GM18861 (cell line): Measurements from ENCODE around the gene VPS13D.
"Not testable (repeated sequence)": the region's sequence is repeated elsewhere in the genome, so short reads cannot be mapped to it uniquely, and the experiment has no call there.

Source experiments
- ATAC-seq: cut with Tn5 transposase; IDR thresholded peaks from one replicate; pipeline ENCODE4 v1.9.1; 2021; ENCODE audit not compliant: unreplicated experiment

The VPS13D gene

GRCh38 chr1:12284486-12284885 is 54.7 kb downstream of the VPS13D start:
- ATAC-seq = no peak

- no peak for ATAC-seq
Observed at GRCh38 chr1:12285496-12286143, 55.8 kb downstream of the VPS13D start.

DNA sequence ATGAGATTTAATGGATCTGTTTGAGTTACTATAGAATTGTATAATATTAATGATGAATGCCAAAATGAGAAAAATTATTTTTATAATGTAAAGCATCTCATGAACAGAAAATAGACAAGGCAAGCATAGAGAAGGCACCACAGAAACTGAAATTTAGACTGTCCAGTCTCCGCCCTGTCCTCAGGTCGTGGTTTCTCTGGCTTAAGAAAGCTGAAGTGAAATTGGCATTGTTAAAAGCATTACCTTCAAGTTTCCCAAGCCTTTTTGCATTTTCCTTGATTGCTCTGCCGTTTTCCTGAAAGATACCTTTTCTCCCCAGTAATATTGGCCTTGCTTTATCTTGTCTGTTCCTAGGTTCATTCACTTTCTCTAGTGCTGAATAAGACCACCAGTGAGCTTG is 58.0 kb downstream of the VPS13D start:
- ATAC-seq = no peak

DNA sequence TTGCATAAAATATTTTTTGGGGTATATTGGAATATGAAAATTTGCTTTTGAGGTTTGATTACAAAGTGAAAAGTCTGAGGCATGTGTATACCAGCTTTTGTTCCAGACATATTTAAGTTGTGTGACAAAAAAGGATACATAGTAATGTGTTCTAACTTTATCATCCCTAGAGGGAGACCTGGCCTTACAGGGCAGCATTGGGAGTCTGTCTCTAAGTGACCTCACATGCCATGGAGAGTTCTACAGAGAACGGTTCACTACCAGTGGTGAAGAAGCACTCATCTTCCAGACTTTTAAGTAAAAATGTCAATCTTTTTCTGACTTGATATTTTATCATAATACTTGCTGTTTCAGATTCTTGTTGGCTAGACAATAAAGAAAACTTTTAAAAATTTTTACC is 61.0 kb downstream of the VPS13D start:
- ATAC-seq = no peak

DNA sequence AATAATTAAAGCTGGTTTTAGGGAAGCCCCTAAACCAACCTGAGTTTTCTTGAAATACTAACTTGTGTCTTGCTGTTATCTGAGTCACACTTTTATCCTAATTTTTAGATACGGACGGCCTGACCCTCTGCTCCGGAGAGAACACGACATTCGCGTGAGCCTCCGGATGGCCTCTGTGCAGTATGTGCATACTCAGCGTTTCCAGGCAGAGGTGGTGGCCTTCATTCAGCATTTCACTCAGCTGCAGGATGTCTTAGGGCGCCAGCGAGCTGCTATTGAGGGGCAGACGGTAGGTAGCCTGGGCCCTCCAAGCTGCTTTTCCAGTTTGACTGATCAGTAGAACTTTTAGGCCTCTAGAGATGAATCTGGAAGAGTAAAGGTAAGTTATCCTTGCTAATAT is 63.6 kb downstream of the VPS13D start:
- ATAC-seq = no peak

DNA sequence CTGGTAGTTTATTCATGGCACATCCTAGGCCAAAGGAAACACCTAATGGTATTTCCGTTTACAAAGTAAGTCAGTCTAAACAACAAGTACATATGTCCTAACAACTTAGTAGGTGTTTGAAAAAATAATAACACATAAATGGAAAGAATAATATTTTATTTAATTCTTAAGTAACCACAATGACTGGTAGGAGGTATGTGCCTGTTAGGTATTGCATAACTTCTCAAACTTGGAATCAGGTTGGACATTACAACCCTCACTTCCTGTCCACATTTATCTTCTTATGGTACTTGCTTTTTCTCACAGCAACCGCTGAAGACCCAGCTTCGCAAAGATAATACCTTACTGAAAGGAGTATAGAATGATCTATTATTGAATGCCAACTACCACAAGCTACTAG is 64.2 kb downstream of the VPS13D start:
- no peak for ATAC-seq

- ATAC-seq = no peak
Observed at GRCh38 chr1:12296016-12296415, 66.2 kb downstream of the VPS13D start.

GRCh38 chr1:12296623-12297022 is 66.8 kb downstream of the VPS13D start:
- ATAC-seq = peak; percentile 68

GRCh38 chr1:12300706-12301105 is 70.9 kb downstream of the VPS13D start:
- ATAC-seq = no peak

GRCh38 chr1:12301518-12302237 is 71.8 kb downstream of the VPS13D start:
- no peak for ATAC-seq

DNA sequence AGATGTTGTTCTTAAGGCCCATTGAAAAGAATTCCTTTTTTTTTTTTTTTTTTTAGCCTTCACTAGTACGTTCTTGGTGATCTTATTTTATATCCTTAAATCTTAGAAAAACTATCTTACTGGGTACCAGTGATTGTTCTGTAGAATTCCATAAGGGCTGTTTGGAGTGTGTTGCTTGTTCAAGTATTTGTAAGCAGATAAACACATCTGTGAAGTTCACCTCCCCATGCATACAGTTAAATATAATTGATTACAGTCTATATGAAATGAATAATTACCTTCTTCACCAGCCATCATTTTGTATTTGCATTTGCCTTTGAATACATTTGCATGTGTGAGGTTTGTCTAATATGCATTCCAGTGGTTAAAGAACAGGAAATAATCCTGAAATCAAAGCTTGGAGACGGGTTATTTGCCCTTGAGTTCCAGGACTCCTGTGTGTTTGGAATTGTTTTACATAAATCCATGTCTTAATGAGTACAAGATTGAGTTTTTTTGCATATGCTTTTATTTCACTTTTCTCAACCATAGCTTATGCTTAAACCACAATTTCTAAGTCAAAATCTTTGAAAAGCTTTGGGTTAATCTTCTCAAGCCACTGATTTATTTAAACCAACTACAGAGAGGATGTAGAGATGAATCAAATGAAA is 73.1 kb downstream of the VPS13D start:
- ATAC-seq = no peak

- no peak for ATAC-seq
Observed at GRCh38 chr1:12305377-12305776, 75.5 kb downstream of the VPS13D start.

DNA sequence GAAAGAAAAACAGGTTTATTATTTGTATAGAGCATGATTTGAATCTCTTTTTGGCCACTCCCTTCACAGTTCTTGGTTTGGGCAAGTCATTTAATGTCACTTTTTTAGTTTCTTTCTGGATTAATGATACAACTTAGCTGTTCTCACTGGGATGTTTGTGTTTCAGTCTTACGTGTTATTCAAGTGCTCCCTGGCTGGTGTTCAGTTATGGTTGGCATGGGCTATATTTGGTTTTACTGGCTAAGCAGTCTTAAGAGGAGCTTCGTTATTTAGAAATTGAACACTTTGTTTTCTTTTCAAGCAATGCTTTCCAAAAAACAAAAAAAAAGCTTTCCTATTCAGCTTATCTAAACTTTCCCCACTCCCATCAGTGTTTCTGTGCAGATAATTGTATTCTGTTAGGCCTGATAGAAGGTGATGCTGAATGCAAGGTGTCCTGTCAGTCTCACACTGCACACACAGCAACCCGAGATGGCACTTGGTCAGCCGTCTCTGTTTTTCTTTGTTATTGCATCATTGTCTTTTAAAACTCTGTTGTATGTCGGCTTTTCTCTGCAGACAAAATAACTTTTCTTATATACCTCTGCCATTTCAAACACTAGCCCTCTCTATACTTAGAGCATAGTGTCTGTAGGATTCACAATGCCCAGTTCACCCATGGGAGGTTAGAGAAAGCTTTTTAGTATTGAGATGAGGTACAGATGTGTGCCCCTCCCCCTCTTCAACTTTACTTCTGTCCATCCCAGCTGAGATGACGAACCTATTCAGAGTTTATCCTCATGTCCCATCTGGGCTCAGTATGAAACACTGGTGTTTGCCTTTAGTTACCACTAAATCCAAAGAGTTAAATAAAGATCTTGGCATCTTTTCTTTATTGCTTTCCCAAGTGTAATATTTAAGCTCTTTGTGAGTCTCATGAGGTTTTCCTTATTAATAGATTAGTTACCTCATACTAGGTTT is 80.2 kb downstream of the VPS13D start:
- no peak for ATAC-seq

DNA sequence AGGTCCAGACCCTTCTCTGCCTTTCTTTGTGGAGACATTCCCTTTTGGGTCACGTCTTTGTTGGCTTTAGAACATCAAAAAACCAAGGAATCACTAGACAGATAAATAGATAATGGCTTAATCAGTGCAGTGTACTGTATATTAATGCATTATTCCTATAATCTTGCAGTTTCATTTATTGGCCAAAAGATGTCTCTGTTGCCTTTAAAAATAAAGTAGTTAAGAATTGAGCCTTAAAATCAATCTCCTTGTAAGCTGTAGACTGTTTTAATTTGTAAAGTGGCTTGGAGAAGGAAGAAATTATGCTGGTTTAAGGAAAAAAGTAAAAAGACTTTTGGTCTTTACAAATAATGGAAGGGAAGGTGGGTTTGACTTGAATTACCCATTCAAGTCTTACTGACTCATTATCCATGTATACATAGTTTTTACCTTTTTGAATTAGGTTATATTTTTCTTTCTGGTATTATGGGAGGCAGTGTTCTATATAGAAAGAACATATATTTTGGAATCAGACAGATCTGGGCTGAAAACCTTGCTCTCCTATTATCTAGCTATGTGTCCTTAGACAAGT is 84.6 kb downstream of the VPS13D start:
- no peak for ATAC-seq

DNA sequence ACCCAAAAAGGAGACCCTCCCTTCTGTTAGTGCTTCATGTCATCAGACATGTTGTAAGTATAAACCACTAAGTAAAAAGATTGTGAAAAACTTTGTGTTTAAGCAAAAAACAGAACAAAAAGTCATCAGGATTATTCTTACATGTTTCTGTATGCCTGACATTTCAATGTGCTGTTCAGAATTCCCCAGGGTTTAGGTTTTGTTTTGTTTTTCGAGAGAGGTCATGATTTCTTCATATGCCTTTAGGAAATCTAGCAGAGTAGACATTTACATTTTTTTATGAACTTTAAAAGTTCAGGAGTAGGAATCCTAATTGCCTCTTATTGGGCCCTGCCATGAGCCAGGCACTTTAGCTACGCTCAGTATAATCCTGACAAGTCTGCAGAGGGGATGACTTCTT is 85.3 kb downstream of the VPS13D start:
- ATAC-seq = no peak

- ATAC-seq = no peak
Observed at GRCh38 chr1:12316331-12316730, 86.5 kb downstream of the VPS13D start.

DNA sequence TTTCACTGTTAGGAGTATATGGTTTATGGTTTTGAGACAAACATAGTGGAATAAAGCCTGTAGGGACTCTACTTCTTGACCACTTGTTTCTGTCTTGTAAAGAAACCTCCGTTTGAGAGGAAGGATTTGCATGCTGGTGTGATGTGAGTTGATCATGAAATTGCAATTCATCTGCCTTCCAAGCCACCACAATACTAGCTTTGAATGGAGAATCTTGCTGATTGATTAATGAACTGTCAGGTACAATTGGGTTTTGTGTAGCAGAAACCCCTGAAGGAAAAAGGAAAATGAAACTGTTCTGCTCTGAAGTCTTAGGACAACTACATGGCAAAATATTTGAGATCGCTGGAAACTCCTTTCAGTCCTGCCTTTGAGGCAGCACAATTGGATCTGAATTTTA is 90.7 kb downstream of the VPS13D start:
- ATAC-seq = no peak

DNA sequence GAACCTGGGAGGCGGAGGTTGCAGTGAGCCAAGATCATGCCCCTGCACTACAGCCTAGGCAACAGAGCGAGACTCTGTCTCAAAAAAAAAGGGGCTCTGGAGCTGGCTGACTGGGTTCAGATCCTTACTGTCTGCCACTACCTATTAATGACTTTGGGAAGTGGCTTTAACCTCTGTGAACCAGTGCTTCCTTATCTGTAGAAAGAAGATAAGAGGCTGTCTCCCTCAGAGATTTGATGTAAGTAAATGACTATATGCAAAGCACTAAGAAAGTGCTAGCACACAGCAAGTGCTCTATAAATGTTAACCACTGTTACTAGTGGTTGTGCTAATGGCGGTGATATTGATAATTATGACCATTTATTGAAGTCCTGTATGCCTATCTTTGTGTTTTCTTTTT is 94.6 kb downstream of the VPS13D start:
- no peak for ATAC-seq

DNA sequence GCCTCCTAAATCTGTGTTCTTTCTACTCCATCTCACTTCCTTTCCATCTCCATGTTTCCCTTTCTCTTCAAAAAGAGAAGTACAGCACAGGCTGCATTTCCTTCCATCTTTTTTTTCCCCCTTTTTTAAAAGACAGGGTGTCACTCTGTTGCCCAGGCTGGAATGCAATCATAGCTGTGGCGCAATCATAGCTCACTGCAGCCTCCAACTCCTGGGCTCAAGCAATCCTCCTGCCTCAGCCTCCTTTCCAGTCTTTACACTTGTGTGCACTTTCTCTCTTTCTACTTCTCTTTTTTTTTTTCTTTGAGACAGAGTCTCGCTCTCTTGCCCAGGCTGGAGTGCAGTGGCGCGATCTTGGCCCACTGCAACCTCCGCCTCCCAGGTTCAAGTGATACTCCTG is 95.1 kb downstream of the VPS13D start:
- not testable (repeated sequence) for ATAC-seq

- ATAC-seq = no peak
Observed at GRCh38 chr1:12326986-12327385, 97.2 kb downstream of the VPS13D start.

GRCh38 chr1:12327566-12327965 is 97.7 kb downstream of the VPS13D start:
- ATAC-seq = no peak
